DMS53 treated with DMSO at 0.1 percent for 48 hours (cell line): ENCODE measurements around the gene CHAT.
"Not testable (repeated sequence)": the region's sequence is repeated elsewhere in the genome, so short reads cannot be mapped to it uniquely, and the experiment has no call there.

Experiments used
- DNase-seq: peaks from one replicate; lab custom pipeline; 2025; ENCODE audit not compliant: unreplicated experiment; lab: John Stamatoyannopoulos, UW

CHAT gene

DNA sequence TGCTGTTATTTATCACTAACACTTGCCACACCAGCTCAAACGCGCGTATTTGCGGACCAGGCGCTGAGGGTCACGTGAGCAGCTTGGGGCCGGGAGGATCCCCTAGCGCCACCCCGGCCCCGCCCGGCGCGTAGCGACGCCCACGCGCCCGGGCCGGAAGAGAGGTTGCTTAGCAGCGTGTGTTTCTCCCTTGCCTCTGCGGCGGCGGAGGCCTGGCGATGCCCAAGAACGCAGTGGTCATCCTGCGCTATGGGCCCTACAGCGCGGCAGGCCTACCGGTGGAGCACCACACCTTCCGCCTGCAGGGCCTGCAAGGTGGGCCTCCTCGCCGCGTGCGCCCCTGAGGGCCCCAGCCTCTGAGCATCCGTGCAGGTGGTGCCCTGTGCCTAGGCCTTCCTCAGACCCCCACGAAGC lies 65.7 kb downstream of the CHAT start, which contains the start of gene C10orf53:
C10orf53 (plus strand) TSS at position 172 of the 414 bp plus-strand sequence; CDS start at position 219, 47 bp downstream.
- DNase-seq: peak; percentile 74

DNA sequence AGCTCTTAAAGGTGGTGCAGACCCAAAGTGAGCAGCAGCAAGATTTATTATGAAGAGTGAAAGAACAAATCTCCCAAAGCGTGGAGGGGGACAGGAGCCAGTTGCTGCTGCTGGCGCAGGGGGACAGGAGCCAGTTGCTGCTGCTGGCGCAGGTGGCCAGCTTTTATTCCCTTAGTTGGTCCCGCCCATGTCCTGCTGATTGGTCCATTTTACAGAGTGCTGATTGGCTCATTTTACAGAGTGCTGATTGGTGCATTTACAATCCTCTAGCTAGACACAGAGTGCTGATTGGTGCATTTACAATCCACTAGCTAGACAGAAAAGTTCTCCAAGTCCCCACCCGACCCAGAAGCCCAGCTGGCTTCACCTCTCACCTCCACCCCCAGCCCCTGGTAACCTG lies 68.6 kb downstream of the CHAT start:
- DNase-seq: not testable (repeated sequence)

DNA sequence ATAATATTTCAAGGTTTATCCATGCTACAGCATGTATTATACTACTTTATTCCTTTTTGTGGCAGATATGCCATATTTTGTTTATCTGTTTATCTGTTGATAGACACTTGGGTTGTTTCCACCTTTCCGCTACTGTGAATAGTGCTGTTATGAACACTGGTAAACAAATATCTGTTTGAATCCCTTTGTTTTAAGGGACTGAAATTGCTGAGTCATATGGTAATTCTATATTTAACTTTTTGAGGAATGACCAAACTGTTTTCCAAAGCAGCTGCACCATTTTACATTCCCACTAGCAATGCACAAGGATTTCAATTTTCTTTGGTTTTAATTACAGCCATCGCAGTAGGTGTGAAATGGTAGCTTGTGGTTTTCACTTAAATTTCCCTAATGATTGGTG lies 69.0 kb downstream of the CHAT start:
- DNase-seq: no peak

DNA sequence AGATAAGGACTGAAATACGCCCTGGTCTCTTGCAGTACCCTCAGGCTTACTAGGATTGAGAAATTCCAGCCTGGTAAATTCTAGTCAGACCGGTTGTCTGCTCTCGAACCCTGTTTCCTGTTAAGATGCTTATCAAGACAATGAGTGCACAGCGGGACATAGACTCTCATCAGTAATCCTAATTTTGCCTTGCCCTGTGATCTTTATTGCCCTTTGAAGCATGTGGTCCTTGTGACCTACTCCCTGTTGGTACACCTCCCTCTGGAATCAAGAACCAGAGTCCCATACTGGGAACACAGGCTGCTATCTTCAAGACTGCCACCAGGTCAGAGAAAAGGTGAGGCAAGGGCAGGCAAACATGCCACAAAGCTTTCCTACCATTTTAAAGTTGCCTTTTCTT lies 72.8 kb downstream of the CHAT start:
- no peak for DNase-seq

DNA sequence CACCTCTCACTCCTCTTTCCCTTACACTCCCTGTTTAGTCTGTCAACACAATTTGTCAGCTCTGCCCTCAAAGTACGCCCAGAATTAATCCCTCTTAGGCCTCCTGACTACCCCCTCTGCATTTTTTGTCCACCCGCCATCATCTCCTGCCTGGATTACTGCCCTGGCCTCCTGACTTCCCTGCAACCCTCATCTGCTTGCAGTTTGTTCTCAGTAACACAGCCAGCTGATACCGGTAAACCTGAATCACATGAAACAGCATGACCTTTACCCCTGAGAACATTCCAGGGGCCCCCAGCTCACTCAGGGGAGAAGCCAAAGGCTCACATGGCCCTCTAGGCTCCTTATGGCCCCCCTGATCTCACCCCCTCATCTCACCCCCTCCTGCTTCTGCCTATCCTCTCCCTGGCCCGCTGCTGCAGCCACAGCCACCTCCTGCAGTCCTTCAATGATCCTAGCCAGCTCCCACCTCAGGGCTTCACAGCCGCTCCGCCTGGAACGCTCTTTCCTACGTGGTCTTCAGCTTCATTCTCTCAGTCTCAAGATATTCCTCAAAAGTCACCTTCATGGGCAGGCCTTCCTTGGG lies 74.5 kb downstream of the CHAT start:
- no peak for DNase-seq

DNA sequence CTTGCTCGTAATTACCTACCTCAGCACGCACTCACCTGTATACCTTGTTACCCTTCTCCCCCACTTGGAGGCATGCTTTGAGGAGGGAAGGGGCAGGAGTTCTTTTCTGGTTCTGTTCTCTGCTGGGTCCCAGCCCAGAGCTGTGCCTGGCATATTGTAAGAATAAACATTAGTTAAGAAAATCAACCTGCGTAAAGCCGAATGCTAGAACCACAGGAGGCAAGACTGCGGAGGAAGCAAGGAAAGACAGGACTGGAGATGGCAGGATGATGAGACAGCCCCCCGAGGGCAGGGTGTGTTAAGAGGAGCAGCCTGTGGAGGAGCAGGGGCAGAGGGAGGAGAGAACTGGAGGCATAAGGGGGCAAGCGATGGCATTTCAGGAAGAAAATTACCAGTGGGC lies 75.1 kb downstream of the CHAT start:
- no peak for DNase-seq

DNA sequence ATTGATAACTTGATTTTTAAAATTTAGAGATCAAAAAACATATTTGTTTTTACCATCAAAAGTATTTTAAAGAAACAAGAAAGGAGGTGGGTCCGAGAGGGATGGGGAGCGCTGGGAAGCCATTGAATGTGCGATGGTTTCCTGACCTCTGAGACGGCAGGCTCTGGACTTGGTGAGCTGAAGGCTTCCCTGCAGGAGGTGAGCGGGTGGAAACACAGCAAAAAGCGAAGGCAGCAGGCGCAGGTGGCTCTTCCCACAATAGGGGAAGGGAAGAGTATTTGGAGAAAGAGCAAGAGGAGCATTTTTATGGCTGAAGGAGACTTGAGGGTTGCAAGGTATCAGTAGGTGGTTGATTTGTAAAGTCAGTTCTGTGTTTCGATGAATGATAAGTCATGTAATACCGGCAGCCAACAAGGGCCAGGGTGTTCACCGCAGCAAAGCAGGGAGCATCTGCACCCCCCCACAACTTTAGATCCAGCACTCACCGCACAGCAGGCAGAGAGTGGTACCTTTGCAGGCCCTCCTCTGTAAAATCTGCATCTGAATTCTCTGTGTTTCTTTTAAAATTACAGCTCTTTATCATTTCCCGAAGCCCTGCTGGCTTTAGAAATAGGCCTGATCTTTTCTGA lies 76.2 kb downstream of the CHAT start:
- no peak for DNase-seq

DNA sequence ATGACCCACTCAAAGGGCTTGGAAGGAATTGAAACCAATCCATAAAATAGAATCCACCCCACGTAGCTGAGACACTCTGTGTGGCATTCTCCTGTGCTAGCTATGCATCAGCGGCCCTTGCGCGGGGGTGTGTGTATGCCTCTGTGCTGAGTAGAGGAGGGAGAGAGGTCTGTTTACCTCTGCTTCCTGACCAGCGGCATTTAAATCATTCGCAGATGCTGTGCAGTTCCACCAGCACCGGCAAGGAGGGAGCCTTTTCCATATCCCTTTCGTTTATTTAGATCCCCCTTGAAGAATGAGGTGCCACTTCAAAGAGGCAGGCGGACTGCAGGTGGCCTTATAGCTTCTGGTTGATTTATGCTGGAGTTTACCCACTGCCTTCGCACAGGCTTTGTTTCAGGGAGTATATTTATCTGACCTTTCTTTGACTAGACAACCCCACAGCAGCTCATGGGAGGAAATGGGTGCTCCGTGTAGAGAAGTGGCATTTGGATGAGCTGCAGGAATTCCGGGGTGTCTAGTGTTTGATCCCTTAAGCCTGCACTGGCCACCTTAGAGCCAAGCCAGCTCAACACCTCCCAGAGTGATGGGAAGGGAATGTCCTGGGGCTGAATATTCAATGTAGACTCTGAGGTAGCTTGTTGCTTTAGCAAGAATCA lies 77.0 kb downstream of the CHAT start:
- DNase-seq: no peak

DNA sequence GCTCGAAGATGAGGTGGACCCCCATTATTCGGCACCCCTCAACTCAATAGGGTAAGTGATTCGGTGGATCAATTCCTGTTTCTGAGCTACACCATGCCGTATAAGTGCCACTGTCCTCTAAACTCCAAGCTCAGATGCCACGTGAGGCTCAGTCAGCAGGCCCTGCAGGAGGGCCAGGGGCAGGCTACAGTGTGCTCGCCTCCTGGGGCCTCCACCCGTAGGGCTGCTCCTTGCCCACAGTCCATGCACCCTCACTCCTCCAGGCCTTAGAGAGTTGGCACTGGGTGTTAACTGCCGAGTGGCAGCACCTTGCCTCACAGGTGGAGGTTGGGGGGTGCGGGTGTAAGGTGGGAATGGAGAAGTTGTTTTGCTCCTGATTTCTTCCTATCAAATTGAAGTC lies 77.8 kb downstream of the CHAT start:
- DNase-seq: no peak

DNA sequence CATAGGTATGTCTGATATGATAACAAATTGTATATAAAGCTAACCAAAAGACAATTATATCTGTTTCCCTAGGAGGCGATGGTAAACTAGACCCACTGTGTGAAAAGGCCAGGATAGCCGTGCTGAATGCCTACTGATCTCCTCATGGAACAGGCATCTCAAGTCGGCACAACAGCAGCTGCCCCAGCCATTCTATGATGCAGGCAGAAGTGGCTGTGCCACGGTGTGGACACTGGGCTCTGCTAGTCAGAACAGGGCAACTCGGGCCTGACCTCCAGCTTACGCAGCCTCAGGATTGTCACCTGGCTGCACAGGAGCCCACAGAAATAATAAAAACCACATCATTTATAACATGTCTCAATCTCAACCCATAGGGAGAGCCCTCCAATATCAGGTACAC lies 80.6 kb downstream of the CHAT start:
- DNase-seq: no peak

DNA sequence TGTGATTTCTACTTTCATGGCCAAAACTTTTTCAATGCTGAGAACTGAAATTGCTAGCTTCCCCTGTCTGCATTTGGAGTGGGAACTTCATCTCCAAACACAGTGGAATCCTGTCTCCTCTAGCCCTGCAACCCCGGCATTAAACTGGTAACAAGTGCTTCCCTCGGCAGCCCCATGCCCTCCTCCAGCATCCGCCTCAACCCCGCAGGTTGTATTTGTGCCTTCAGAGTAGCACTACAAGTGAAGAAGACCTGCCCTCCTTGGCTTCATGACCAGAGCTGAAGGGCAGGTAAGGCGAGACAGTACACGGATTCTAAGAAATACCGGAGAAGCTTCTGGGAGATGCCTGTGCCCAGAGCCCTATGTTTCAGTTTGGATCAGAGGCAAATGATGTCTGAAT lies 82.5 kb downstream of the CHAT start:
- no peak for DNase-seq

DNA sequence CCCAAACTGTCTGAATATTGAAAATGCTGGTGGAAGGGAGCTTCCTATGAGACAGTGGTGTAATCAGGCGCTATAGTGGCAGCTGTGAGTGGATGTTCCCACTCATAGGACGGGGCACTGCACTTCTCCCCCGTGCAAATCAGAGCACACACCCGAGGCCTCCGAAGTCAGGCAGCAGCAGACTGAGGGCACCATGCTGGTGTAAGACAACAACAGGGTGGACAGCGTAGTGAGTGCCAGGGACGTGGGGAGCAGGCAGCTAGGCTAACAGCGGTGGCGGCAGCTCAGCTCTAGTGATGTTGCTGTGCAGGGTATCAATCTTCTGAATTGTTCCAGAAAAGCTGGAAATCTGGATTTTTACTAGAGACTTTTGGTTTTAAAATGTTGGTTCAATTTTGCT lies 84.8 kb downstream of the CHAT start:
- no peak for DNase-seq

DNA sequence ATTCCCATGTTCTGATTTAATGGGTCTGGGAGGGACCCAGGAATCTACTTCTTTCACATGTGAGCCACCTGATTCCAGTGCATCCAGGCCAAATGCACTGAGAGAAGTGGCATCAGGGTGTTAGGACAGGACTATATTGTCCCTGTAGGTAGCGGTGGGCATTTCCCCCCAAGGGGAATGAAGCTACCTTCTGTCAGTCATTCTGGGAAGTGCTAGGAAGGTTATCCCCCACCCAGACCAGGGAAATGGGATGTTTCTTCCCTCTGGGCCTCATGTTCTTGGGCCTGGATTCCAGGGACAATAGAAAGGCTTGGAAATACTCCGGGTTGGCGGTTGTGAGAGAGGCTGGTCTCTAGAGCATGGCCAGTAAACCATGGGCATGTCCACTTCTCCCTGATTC lies 86.4 kb downstream of the CHAT start:
- no peak for DNase-seq

DNA sequence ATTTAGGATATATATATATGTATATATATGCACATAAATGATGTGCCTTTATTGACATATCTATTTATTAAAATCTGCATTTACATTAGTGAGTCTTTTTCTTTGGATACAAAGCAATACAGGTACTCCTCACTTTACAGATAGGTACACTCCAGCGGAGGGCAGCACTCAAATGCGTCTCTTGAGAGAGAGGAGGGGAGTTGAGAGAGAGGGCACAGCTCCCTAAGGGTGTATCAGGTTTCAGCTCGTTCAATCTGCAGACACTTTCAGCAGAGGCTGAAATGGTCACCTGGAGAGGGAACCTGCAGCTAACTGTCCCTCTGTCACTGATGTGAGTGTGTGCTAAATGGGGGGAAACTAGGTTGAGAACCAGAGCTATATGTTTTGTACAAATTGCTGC lies 87.2 kb downstream of the CHAT start:
- peak; percentile 69 for DNase-seq

DNA sequence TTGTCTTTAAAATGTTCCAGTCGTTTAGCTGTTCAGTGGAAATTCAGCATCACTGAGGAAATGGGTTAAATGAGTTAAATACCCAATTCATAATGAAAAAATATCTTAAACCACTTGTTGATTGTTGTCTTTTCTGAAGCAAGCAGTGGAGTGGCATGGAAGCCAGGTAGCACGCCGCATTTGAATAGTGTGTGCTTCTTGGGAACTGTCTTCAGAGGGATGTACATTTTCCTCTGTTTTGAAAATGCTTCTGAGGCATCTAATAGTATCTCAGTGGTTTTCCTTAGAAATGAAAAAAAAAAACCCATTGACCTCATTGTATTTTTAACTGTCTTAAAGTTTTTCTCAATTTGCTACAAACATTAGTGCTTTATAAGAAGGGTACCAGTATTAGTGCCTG lies 93.7 kb downstream of the CHAT start:
- no peak for DNase-seq

DNA sequence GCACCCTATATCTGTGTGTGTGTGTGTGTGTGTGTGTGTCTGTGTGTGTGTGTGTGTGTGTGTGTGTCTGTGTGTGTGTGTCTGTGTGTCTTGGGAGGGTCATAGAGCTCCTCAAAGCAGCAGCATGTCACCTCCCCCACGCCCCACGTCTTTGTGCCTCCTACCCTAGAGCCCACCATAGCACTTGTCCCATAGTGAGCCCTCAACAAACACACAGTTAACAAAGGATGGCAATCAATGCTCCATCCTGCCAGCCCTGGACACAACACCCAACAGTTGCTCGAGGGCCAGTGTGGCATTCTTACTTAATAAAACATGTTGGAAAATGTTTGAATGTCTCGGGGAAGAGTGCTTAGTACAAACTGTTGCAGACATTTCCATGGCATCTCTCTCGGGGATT lies 96.1 kb downstream of the CHAT start:
- no peak for DNase-seq

DNA sequence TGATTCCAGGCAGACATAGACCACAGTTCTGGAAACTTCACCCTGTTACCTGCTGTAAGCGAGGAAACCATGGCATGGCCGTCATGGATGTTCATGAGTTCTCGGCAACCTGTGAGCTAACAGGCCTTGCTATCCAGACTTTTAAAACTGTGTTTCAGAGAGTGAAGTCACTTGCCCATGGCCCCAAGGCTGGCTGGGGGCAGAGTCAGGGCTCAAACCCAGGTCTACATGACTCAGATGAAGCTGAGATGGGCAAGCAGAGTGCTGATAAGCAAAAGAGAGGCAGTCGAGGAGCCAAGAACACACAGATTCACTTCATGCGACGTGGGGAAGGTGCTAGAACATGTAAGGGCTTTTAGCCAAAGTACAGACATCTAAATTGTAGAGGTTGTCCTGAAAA lies 97.1 kb downstream of the CHAT start:
- DNase-seq: no peak

DNA sequence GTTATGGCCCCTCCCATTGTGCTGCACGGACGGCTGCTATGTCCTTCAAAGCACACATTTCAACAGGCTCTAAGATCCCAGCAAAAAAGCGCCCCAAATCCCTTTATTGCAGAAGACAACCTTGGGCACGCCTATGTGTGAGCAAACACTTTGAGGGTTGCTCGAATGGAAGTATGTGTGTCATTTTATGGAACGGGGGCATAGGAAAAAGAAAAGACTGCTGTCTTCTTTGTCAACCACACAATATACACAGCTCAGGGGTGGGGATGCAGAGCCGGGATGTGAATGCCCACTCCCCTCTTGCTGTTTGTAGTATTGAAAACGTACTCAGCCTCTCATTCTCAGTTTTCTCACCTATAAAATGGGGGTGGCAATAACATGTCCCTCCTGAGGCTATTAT lies 97.6 kb downstream of the CHAT start:
- no peak for DNase-seq

DNA sequence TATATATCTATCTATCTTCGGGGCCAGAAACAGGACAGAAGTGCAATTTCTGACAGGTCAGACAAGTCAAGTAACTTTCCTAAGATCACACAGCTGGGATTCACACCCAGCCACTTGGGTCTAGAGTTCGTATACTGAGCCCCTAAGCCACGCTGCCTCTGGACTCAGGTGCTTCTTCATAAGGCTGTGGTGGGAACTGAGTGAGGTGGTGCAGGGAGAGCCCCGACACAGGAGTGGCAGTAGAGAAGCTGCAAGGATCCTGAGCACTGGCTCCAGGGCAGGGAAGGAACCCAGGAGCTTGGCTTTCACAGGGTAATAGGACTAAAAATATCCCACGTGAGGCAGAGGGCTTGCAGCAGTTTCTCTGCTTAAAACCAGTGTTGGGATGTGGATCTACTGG lies 99.4 kb downstream of the CHAT start:
- no peak for DNase-seq
